ENCODE data around the gene NXPH1.

Gene NXPH1

GRCh38 chr7:8511855-8512254, 78.4 kb downstream of the NXPH1 start:
- FAIRE-seq = no peak

- FAIRE-seq = no peak
These were observed 81.5 kb downstream of the NXPH1 start for GRCh38 chr7:8514781-8515519.

GRCh38 chr7:8515640-8516185, 82.3 kb downstream of the NXPH1 start:
- FAIRE-seq = no peak

GRCh38 chr7:8516976-8517375, 83.6 kb downstream of the NXPH1 start:
- FAIRE-seq = no peak

GRCh38 chr7:8528311-8528710, 94.9 kb downstream of the NXPH1 start:
- no peak for FAIRE-seq

GRCh38 chr7:8531991-8532515, 98.6 kb downstream of the NXPH1 start:
- FAIRE-seq = no peak

- no peak for FAIRE-seq
These were observed 103.0 kb downstream of the NXPH1 start for GRCh38 chr7:8536431-8536830.

- no peak for FAIRE-seq
These were observed 115.6 kb downstream of the NXPH1 start for GRCh38 chr7:8549046-8549445.

GRCh38 chr7:8560501-8560900, 127.1 kb downstream of the NXPH1 start:
- no peak for FAIRE-seq

GRCh38 chr7:8561449-8561848, 128.0 kb downstream of the NXPH1 start:
- no peak for FAIRE-seq

GRCh38 chr7:8564281-8564680, 130.9 kb downstream of the NXPH1 start:
- no peak for FAIRE-seq

- FAIRE-seq = no peak
These were observed 132.6 kb downstream of the NXPH1 start for GRCh38 chr7:8566016-8566415.

- FAIRE-seq = no peak
These were observed 134.2 kb downstream of the NXPH1 start for GRCh38 chr7:8567626-8568025.

- no peak for FAIRE-seq
These were observed 146.3 kb downstream of the NXPH1 start for GRCh38 chr7:8579661-8580194.

GRCh38 chr7:8581842-8582241, 148.4 kb downstream of the NXPH1 start:
- FAIRE-seq = no peak

- FAIRE-seq = no peak
These were observed 149.3 kb downstream of the NXPH1 start for GRCh38 chr7:8582728-8583127.

GRCh38 chr7:8585591-8585990, 152.2 kb downstream of the NXPH1 start:
- FAIRE-seq = no peak

- no peak for FAIRE-seq
These were observed 156.8 kb downstream of the NXPH1 start for GRCh38 chr7:8590225-8590624.

- no peak for FAIRE-seq
These were observed 157.4 kb downstream of the NXPH1 start for GRCh38 chr7:8590791-8591190.

- no peak for FAIRE-seq
These were observed 157.9 kb downstream of the NXPH1 start for GRCh38 chr7:8591289-8591688.

GRCh38 chr7:8592167-8592566, 158.8 kb downstream of the NXPH1 start:
- FAIRE-seq = no peak

- no peak for FAIRE-seq
These were observed 160.7 kb downstream of the NXPH1 start for GRCh38 chr7:8594115-8594514.

GRCh38 chr7:8597565-8597964, 164.2 kb downstream of the NXPH1 start:
- FAIRE-seq = no peak

GRCh38 chr7:8601121-8601520, 167.7 kb downstream of the NXPH1 start:
- no peak for FAIRE-seq

Measured in A204.1 (cell line).